Mucosa of descending colon (tissue), 3 donors: ENCODE results near the gene TSKS. TPM values are rescaled to one million over a fixed set of nuclear protein-coding genes. Genes with fewer than 3 reads are reported as not detected.

Experiments used
- ATAC-seq: fragments of 200-7000 bp; cut with Tn5 transposase; one replicate; pipeline ENCODE4 v1.9.1; 2020; ENCODE audit warnings: mild to moderate bottlenecking, moderate library complexity
- DNase-seq, 3 donors: peaks; one replicate each; pipeline ENCODE4 v3.0.0-alpha.2; 2020
- H3K36me3 ChIP-seq: fragments of 200-600 bp; one replicate; pipeline ENCODE4 v1.8.0; 2021; ENCODE audit warnings: low read depth, mild to moderate bottlenecking
- H3K4me1 ChIP-seq: fragments of 200-600 bp; one replicate; pipeline ENCODE4 v1.8.0; 2021; ENCODE audit warnings: low read depth, mild to moderate bottlenecking
- H3K4me3 ChIP-seq: fragments of 200-600 bp; one replicate; pipeline ENCODE4 v1.8.0; 2021; ENCODE audit warnings: mild to moderate bottlenecking
- H3K9me3 ChIP-seq: fragments of 200-600 bp; one replicate; pipeline ENCODE4 v1.8.0; 2021; ENCODE audit warnings: mild to moderate bottlenecking
- CTCF ChIP-seq: fragments of 200-600 bp; IDR thresholded peaks from one replicate; pipeline ENCODE4 v1.8.0; 2022; ENCODE audit warnings: antibody characterized with exemption, mild to moderate bottlenecking
- intact Hi-C, 2 donors: fragments of 100-400 bp; cut with DNase I in 1 of 2; cut with micrococcal nuclease in 1 of 2; formaldehyde crosslinking; loops; one replicate each; pipeline versions ENCODE4 v1.11.0 to v1.11.1; 2022; cut with DNase I, micrococcal nuclease
- total RNA-seq, 3 donors: library from RNA; stranded (reverse); fragmentation: NEBNext Ultra II Directional in 2 of 3; extraction: Animal tissue kit (Norgen Biotek cat#: 25700) in 2 of 3; gene quantifications; one replicate each; pipeline versions ENCODE4 v1.2.1 to v1.2.4, GENCODE V29; 2021 to 2023
- donor health status: DM: no; HTN: no; CAD: no; lungs with moderate emphysema.
- donor health status: DM: no; HTN: no; CAD: no.
- donor health status: DM: no; HTN: yes; CAD: no.

Gene TSKS
- total RNA-seq, 3 donors from 2014 or later, result 0.35 TPM; not detected in 2

GRCh38 chr19:49786376-49786820, 23.3 kb upstream of the TSKS start:
- DNase-seq (no peak), ATAC-seq (peak; percentile 61)
- H3K9me3 ChIP-seq, result no peaks in the 10 kb centered on the region
- no peaks in the 10 kb centered on the region for H3K36me3 ChIP-seq
- intact Hi-C loops, result no loop called here
- H3K4me1 ChIP-seq, result no peaks in the 10 kb centered on the region
- no peak overlapping the region for H3K4me3 ChIP-seq
- TF ChIP-seq CTCF, result no peak

GRCh38 chr19:49782515-49782914, 19.4 kb upstream of the TSKS start:
- Histone ChIP-seq H3K9me3 (no peaks in the 10 kb centered on the region), H3K4me1 (no peaks in the 10 kb centered on the region), H3K36me3 (no peaks in the 10 kb centered on the region), H3K4me3 (no peak overlapping the region)
- DNase-seq (no peak), ATAC-seq (no peak)
- intact Hi-C loops, result no loop called here
- TF ChIP-seq CTCF, result no peak

- Histone ChIP-seq H3K4me3 (no peak overlapping the region), H3K9me3 (no peaks in the 10 kb centered on the region), H3K4me1 (no peaks in the 10 kb centered on the region), H3K36me3 (no peaks in the 10 kb centered on the region)
- DNase-seq (no peak), ATAC-seq (peak; percentile 24)
- intact Hi-C loops, result no loop called here
- TF ChIP-seq CTCF, result no peak
Measured at GRCh38 chr19:49781394-49781793, 18.3 kb upstream of the TSKS start.

DNA sequence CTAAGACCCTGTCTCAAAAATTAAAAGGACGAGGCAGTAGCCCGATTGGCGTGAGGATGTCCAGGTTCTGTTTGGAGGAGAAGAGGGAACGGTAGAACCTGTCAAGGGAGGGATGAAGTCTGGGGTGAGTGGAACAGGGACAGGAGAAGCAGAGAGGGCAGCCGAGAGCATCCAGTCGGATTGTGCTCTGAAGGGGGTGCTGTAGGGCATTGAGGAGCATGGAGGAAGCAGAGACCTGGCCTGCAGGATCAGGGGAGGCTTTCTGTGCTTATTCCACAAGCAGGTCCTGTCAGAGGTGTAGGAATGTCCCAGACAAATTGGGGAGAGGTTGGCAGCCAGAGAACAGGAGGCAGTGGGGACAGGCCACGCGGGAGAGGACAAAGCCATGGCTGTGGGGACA, 17.8 kb upstream of the TSKS start:
- no peak for DNase-seq
- Histone ChIP-seq H3K36me3 (no peaks in the 10 kb centered on the region), H3K4me1 (no peaks in the 10 kb centered on the region), H3K4me3 (no peak overlapping the region), H3K9me3 (no peaks in the 10 kb centered on the region)
- intact Hi-C loops, result no loop called here
- peak; percentile 17 for ATAC-seq
- TF ChIP-seq CTCF, result no peak

DNA sequence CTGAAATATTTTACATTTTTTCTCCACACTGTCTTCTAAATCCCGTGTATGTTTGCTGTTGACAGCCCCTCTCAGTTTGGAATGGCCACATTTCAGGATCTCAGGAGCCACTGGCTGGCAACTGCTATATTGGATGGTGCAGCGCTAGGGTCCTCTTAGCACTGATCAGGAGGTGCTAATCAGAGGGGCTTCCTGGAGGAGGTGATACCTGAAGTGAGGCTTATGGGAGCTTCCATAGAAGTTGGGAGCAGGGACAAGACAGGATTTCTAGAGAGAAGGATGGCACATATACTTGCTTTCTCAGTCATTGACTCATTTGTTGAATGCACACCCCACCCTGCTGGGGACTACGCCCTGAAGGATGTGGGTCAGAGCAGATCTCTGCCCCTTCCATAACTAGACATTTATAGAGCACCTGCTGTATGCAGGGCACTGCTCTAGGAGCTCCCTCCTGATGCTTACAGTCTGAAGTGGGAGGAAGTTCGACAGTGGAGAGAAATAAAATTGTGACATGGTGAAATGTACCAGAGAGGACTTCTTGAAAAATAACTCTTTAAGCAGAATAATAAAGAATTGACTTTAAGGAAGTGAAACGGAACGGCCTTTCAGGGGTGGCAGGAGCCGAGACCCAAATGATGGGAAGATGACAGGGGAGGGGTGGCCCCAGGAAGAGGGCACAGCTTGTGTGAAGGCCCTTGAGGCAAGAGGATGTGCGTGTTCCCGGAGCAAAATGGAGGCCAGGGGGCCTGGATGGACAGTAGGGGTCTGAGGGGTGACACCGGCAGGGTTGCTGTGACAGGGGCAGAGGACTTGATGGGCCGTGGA, 16.8 kb upstream of the TSKS start:
- intact Hi-C loops, result no loop called here
- Histone ChIP-seq H3K36me3 (no peaks in the 10 kb centered on the region), H3K4me3 (no peak overlapping the region), H3K9me3 (no peaks in the 10 kb centered on the region), H3K4me1 (no peaks in the 10 kb centered on the region)
- no peak for TF ChIP-seq CTCF
- DNase-seq (no peak), ATAC-seq (no peak)
